M059J (cell line): ENCODE results near the gene TIMP2. TPM values are rescaled to one million over a fixed set of nuclear protein-coding genes. Genes with fewer than 3 reads are reported as not detected.
A peak's percentile ranks its signal among the peaks of the same experiment; 100 is the strongest.

ENCODE experiments used
- DNase-seq: peaks from one replicate; pipeline ENCODE4 v3.0.0-alpha.2; 2012; ENCODE audit warnings: low read depth
- total RNA-seq: library from RNA; depleted of rRNA; stranded (reverse); fragments of >200 nt; shearing (Covaris generic); gene quantifications from 2 replicates; pipeline ENCODE4 v1.2.3, GENCODE V29; 2014; rRNA removed

The TIMP2 gene
- total RNA-seq, 1 experiment from 2014 or later = 289 TPM

- DNase-seq = no peak
Observed at GRCh38 chr17:78818932-78819331, 106.3 kb downstream of the TIMP2 start.

GRCh38 chr17:78818152-78818846, 106.9 kb downstream of the TIMP2 start:
- DNase-seq = no peak

GRCh38 chr17:78817123-78817522, 108.1 kb downstream of the TIMP2 start:
- DNase-seq = no peak

GRCh38 chr17:78815696-78816095, 109.5 kb downstream of the TIMP2 start:
- DNase-seq = no peak

- no peak for DNase-seq
Observed at GRCh38 chr17:78812855-78813254, 112.3 kb downstream of the TIMP2 start.

- DNase-seq = peak; percentile 18
Observed at GRCh38 chr17:78808163-78808562, 117.0 kb downstream of the TIMP2 start.

- DNase-seq = no peak
Observed at GRCh38 chr17:78806451-78806850, 118.7 kb downstream of the TIMP2 start.

- DNase-seq = no peak
Observed at GRCh38 chr17:78805301-78805700, 119.9 kb downstream of the TIMP2 start.

GRCh38 chr17:78804777-78805176, 120.4 kb downstream of the TIMP2 start:
- DNase-seq = no peak

GRCh38 chr17:78803186-78803845, 121.9 kb downstream of the TIMP2 start:
- no peak for DNase-seq

Other genes with a start within 250 kb of the TIMP2 start
- 5.9 and 13.8 TPM in 2 replicates for gene CYTH1, start 143.1 kb downstream of the TIMP2 start, total RNA-seq
- 18.4 and 26.1 TPM in 2 replicates for gene USP36, start 84.6 kb downstream of the TIMP2 start, total RNA-seq
- gene CEP295NL, start 22.2 kb downstream of the TIMP2 start, total RNA-seq = 0.12 and 1.6 TPM in 2 replicates
- 787 and 1,162 TPM in 2 replicates for gene LGALS3BP, start 54.5 kb upstream of the TIMP2 start, total RNA-seq
- 70.5 and 85.3 TPM in 2 replicates for gene CANT1, start 84.4 kb upstream of the TIMP2 start, total RNA-seq
- 4.5 and 7.0 TPM in 2 replicates for gene C1QTNF1, start 98.8 kb upstream of the TIMP2 start, total RNA-seq
- gene ENGASE, start 149.4 kb upstream of the TIMP2 start, total RNA-seq = 1.4 and 5.0 TPM in 2 replicates